HepG2 (cell line): ENCODE results near the gene BLOC1S4. TPM values are rescaled to one million over a fixed set of nuclear protein-coding genes. Genes with fewer than 3 reads are reported as not detected.

Experiments used
- ARNTL ChIP-seq: sonication (generic); formaldehyde crosslinking; IDR thresholded peaks from 2 replicates; pipeline ENCODE4 v1.4.0; 2020; ENCODE audit warnings: mild to moderate bottlenecking, missing genetic modification reagents
- CCDC6 ChIP-seq: sonication (generic); formaldehyde crosslinking; IDR thresholded peaks from 2 replicates; pipeline ENCODE4 v1.8.1; 2022; ENCODE audit warnings: mild to moderate bottlenecking, missing genetic modification reagents, moderate library complexity
- ETV6 ChIP-seq: sonication (generic); formaldehyde crosslinking; conservative IDR thresholded peaks from 2 replicates; pipeline ENCODE4 v1.4.0; 2020; ENCODE audit warnings: missing genetic modification reagents
- HNRNPL ChIP-seq: fragments of 200-400 bp; formaldehyde crosslinking; IDR thresholded peaks from 2 replicates; pipeline ENCODE4 v1.6.1; 2017; ENCODE audit warnings: mild to moderate bottlenecking, low read depth, low read length
- IKZF1 ChIP-seq: fragments of 450-650 bp; IDR thresholded peaks from 2 replicates; pipeline ENCODE4 v1.7.1; 2016
- KDM5A ChIP-seq: fragments of 200-600 bp; sonication (generic); IDR thresholded peaks from 2 replicates; pipeline ENCODE4 v1.7.0; 2018; ENCODE audit warnings: antibody characterized with exemption, mild to moderate bottlenecking, low read length, borderline replicate concordance
- KLF11 ChIP-seq: IDR thresholded peaks from 2 replicates; pipeline ENCODE4 v1.6.1; 2016; ENCODE audit warnings: missing compliant biosample characterization
- LCORL ChIP-seq, 2 experiments: fragments of 450-650 bp in 1 of 2; sonication (generic) in 1 of 2; formaldehyde crosslinking in 1 of 2; IDR thresholded peaks; 2 replicates each; pipeline versions ENCODE4 v1.5.0 to v1.6.1; 2017 to 2020; ENCODE audit warnings: antibody characterized with exemption in 1 of 2, missing genetic modification reagents in 1 of 2
- NCOR1 ChIP-seq: fragments of 200-600 bp; sonication (generic); IDR thresholded peaks from 2 replicates; pipeline ENCODE4 v1.7.0; 2017; ENCODE audit warnings: antibody characterized with exemption, low read length, borderline replicate concordance
- RCOR2 ChIP-seq: IDR thresholded peaks from 2 replicates; pipeline ENCODE4 v1.6.1; 2016; ENCODE audit warnings: missing biosample characterization, missing genetic modification reagents
- RNF2 ChIP-seq: fragments of 450-650 bp; conservative IDR thresholded peaks from 2 replicates; pipeline ENCODE4 v1.6.1; 2016; ENCODE audit warnings: low read depth
- RXRA ChIP-seq: sonication (generic); formaldehyde crosslinking; IDR thresholded peaks from 2 replicates; pipeline ENCODE4 v1.5.1; 2020; ENCODE audit warnings: missing genetic modification reagents
- SOX13 ChIP-seq, 3 experiments: fragments of 450-650 bp in 1 of 3; sonication (generic) in 1 of 3; formaldehyde crosslinking in 1 of 3; IDR thresholded peaks in 2 of 3; conservative IDR thresholded peaks in 1 of 3; 2 replicates each; pipeline versions ENCODE4 v1.5.0 to v1.6.1; 2016 to 2020; ENCODE audit warnings: antibody characterized with exemption in 1 of 3, mild to moderate bottlenecking in 1 of 3, missing compliant biosample characterization in 1 of 3, missing genetic modification reagents in 1 of 3, moderate library complexity in 1 of 3
- U2AF1 ChIP-seq: fragments of 200-400 bp; formaldehyde crosslinking; optimal IDR thresholded peaks from 2 replicates; pipeline ENCODE3; 2017; ENCODE audit warnings: mild to moderate bottlenecking, low read depth, low read length
- YY1 ChIP-seq: IDR thresholded peaks from 2 replicates; pipeline ENCODE4 v1.6.1; 2011; ENCODE audit warnings: low read length, low read depth, moderate library complexity, mild to moderate bottlenecking; ENCODE audit not compliant: insufficient read depth, insufficient replicate concordance
- ZC3H4 ChIP-seq: sonication (generic); formaldehyde crosslinking; IDR thresholded peaks from 2 replicates; pipeline ENCODE4 v1.4.0; 2020; ENCODE audit warnings: missing genetic modification reagents, borderline replicate concordance
- ZKSCAN1 ChIP-seq: fragments of 150-350 bp; IDR thresholded peaks from 2 replicates; pipeline ENCODE4 v1.6.1; 2014; ENCODE audit warnings: low read length
- ZNF317 ChIP-seq: sonication (generic); formaldehyde crosslinking; IDR thresholded peaks from 2 replicates; pipeline ENCODE4 v1.5.0; 2020; ENCODE audit warnings: mild to moderate bottlenecking, missing genetic modification reagents
- ZNF558 ChIP-seq: sonication (generic); formaldehyde crosslinking; IDR thresholded peaks from 2 replicates; pipeline ENCODE4 v1.9.0; 2022; ENCODE audit warnings: mild to moderate bottlenecking, missing genetic modification reagents, borderline replicate concordance
- ZNF850 ChIP-seq: sonication (generic); formaldehyde crosslinking; conservative IDR thresholded peaks from 2 replicates; pipeline ENCODE4 v1.9.0; 2021; ENCODE audit warnings: mild to moderate bottlenecking, missing genetic modification reagents
- polyA plus RNA-seq, 8 experiments: library from polyadenylated mRNA; depleted of rRNA in 3 of 8; stranded (reverse) in 7 of 8; unstranded in 1 of 8; fragments of >200 nt; fragmentation: Illumina TruSeq in 4 of 8; extraction: Trizol in 4 of 8; gene quantifications; 2 replicates each; pipeline versions ENCODE4 v1.2.1 to v1.2.3, GENCODE V29; 2011 to 2016; ENCODE audit warnings: low read depth in 4 of 8, missing spikeins in 1 of 8, mixed read lengths in 1 of 8; ENCODE audit not compliant: insufficient read depth in 1 of 8
- total RNA-seq, 5 experiments: library from RNA; depleted of rRNA; stranded (reverse); fragments of >200 nt; fragmentation: Illumina TruSeq; extraction: Trizol; gene quantifications; 2 replicates each; pipeline ENCODE4 v1.2.3, GENCODE V29; 2016; ENCODE audit warnings: low read depth in 1 of 5
- TF ChIP-seq, protein P1 (sequence below): sonication (generic); formaldehyde crosslinking; IDR thresholded peaks from 2 replicates; pipeline ENCODE4 v1.8.1; 2022; ENCODE audit warnings: mild to moderate bottlenecking, missing genetic modification reagents
- TF ChIP-seq, protein P2 (sequence below): IDR thresholded peaks from 2 replicates; pipeline ENCODE4 v1.6.1; 2016; ENCODE audit warnings: low read depth, control low read depth
- TF ChIP-seq, protein P3 (sequence below): sonication (generic); formaldehyde crosslinking; conservative IDR thresholded peaks from 2 replicates; pipeline ENCODE4 v1.4.0; 2020; ENCODE audit warnings: missing genetic modification reagents
- TF ChIP-seq, protein P4 (sequence below): sonication (generic); formaldehyde crosslinking; conservative IDR thresholded peaks from 2 replicates; pipeline ENCODE4 v1.4.0; 2020; ENCODE audit warnings: missing genetic modification reagents

The BLOC1S4 gene
- total and polyA plus RNA-seq, 2 of the 13 experiments (the other 11 are each of a cell fraction or from before 2014, with no cell fraction given) = 15.5 to 20.9 TPM

DNA sequence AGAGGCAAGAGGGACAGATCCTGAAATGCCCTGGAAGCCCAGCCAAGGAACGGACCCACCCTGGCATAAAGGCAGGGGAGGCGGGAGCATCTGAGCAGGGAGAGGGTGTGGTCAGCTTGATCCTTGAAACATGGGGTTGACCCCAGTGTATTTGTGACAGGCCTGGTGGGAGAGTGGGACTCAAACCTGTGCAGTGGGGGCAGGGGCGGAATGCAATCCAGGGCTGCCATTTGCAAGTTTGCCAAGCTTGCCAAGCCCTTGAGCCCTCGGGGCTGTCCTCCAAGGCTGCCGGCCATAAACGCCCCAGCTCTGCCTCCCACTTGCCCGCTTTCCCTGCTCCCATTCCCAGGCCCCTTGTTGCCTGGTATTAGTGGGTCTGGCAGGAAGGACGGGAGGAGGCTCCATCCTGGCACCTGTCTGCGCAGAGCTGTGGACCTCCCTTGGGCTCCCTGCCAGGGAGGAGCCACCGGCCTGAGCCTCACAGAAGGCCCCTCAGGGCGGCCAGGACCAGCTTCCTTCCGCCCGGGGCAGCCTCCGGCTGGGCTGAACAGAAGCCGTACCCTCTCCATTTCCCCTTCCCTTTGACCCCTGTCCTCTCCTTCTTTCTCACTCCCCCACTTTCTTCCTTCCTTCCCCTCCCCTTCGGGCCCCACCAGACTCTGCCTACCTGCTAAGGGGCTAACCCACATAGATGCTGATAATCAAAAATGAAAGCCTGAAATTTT, 21.6 kb upstream of the BLOC1S4 start (continued):
- TF ChIP-seq, protein P1, sequence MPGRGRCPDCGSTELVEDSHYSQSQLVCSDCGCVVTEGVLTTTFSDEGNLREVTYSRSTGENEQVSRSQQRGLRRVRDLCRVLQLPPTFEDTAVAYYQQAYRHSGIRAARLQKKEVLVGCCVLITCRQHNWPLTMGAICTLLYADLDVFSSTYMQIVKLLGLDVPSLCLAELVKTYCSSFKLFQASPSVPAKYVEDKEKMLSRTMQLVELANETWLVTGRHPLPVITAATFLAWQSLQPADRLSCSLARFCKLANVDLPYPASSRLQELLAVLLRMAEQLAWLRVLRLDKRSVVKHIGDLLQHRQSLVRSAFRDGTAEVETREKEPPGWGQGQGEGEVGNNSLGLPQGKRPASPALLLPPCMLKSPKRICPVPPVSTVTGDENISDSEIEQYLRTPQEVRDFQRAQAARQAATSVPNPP = no peak
- TF ChIP-seq CCDC6 (CRISPR knock-in tag) (no peak), SOX13 (IDR thresholded peaks at IDR 0.05) (no peak), SOX13 (CRISPR knock-in tag; conservative IDR thresholded peaks at IDR 0.05 in 1 of 2, IDR thresholded peaks at IDR 0.05 in 1 of 2) (no peak), HNRNPL (peak; percentile 73; the same call in 1 of the 2 replicates), ZC3H4 (0 out of 2 replicates have a peak, but pooled peaks have one; percentile 29), YY1 (no peak), ZKSCAN1 (no peak), KLF11 (no peak), ARNTL (CRISPR knock-in tag) (no peak), NCOR1 (no peak), LCORL (IDR thresholded peaks at IDR 0.05) (no peak), LCORL (CRISPR knock-in tag; IDR thresholded peaks at IDR 0.05) (0 out of 2 replicates have a peak, but pooled peaks have one; percentile 7), ZNF317 (CRISPR knock-in tag) (no peak), IKZF1 (no peak), RXRA (CRISPR knock-in tag) (no peak), U2AF1 (no peak), KDM5A (no peak), RNF2 (no peak), RCOR2 (CRISPR knock-in tag) (no peak), ZNF850 (CRISPR knock-in tag) (no peak), ETV6 (CRISPR knock-in tag) (no peak), ZNF558 (CRISPR knock-in tag) (no peak)
- TF ChIP-seq, protein P2, sequence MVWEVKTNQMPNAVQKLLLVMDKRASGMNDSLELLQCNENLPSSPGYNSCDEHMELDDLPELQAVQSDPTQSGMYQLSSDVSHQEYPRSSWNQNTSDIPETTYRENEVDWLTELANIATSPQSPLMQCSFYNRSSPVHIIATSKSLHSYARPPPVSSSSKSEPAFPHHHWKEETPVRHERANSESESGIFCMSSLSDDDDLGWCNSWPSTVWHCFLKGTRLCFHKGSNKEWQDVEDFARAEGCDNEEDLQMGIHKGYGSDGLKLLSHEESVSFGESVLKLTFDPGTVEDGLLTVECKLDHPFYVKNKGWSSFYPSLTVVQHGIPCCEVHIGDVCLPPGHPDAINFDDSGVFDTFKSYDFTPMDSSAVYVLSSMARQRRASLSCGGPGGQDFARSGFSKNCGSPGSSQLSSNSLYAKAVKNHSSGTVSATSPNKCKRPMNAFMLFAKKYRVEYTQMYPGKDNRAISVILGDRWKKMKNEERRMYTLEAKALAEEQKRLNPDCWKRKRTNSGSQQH (CRISPR knock-in tag) = no peak; the same call in 1 of the 2 replicates
- TF ChIP-seq, protein P3, sequence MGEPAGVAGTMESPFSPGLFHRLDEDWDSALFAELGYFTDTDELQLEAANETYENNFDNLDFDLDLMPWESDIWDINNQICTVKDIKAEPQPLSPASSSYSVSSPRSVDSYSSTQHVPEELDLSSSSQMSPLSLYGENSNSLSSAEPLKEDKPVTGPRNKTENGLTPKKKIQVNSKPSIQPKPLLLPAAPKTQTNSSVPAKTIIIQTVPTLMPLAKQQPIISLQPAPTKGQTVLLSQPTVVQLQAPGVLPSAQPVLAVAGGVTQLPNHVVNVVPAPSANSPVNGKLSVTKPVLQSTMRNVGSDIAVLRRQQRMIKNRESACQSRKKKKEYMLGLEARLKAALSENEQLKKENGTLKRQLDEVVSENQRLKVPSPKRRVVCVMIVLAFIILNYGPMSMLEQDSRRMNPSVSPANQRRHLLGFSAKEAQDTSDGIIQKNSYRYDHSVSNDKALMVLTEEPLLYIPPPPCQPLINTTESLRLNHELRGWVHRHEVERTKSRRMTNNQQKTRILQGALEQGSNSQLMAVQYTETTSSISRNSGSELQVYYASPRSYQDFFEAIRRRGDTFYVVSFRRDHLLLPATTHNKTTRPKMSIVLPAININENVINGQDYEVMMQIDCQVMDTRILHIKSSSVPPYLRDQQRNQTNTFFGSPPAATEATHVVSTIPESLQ (CRISPR knock-in tag) = no peak
- TF ChIP-seq, protein P4, sequence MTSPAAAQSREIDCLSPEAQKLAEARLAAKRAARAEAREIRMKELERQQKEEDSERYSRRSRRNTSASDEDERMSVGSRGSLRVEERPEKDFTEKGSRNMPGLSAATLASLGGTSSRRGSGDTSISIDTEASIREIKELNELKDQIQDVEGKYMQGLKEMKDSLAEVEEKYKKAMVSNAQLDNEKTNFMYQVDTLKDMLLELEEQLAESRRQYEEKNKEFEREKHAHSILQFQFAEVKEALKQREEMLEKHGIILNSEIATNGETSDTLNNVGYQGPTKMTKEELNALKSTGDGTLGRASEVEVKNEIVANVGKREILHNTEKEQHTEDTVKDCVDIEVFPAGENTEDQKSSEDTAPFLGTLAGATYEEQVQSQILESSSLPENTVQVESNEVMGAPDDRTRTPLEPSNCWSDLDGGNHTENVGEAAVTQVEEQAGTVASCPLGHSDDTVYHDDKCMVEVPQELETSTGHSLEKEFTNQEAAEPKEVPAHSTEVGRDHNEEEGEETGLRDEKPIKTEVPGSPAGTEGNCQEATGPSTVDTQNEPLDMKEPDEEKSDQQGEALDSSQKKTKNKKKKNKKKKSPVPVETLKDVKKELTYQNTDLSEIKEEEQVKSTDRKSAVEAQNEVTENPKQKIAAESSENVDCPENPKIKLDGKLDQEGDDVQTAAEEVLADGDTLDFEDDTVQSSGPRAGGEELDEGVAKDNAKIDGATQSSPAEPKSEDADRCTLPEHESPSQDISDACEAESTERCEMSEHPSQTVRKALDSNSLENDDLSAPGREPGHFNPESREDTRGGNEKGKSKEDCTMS = no peak
